Right cardiac atrium (tissue), 5 donors: ENCODE results near the gene TBRG4. TPM values are rescaled to one million over a fixed set of nuclear protein-coding genes. Genes with fewer than 3 reads are reported as not detected.
A peak's percentile ranks its signal among the peaks of the same experiment; 100 is the strongest.

Experiments
- ATAC-seq, 2 donors: fragments of 200-7000 bp; cut with Tn5 transposase; one replicate each; pipeline versions ENCODE4 v1.8.0 to v1.9.1; 2020; ENCODE audit warnings: moderate library complexity in 2 of 2, mild to moderate bottlenecking in 1 of 2
- DNase-seq, 3 donors: peaks; one replicate each; pipeline ENCODE4 v3.0.0-alpha.2; 2020
- H3K27ac ChIP-seq: one replicate; pipeline ENCODE4 v1.5.1; 2013; ENCODE audit warnings: mild to moderate bottlenecking, low read length, control low read depth, moderate library complexity
- H3K27me3 ChIP-seq: one replicate; pipeline ENCODE4 v1.6.1; 2013; ENCODE audit not compliant: control insufficient read depth, insufficient read depth
- H3K4me1 ChIP-seq: one replicate; pipeline ENCODE4 v1.6.1; 2013; ENCODE audit warnings: low read length; ENCODE audit not compliant: control insufficient read depth, insufficient read depth
- H3K4me3 ChIP-seq: one replicate; pipeline ENCODE4 v1.5.1; 2013; ENCODE audit warnings: low read length, control low read depth
- H3K9me3 ChIP-seq: one replicate; pipeline ENCODE4 v1.6.1; 2013; ENCODE audit warnings: low read length; ENCODE audit not compliant: control insufficient read depth
- WGBS: extraction: QIAGEN DNeasy Blood & Tissue Kit; methylation state at CpG from one replicate; pipeline ENCODE4 v1.1.7; 2013; 5-methylcytosine and 5-hydroxymethylcytosine counted together
- intact Hi-C, 4 donors: fragments of 100-400 bp; cut with DNase I; formaldehyde crosslinking; loops; one replicate each; pipeline versions ENCODE4 v1.11.0 to v1.14.0; 2022 to 2023
- polyA plus RNA-seq: library from polyadenylated mRNA; stranded (reverse); fragments of 200-250 nt; gene quantifications from one replicate; pipeline ENCODE4 v1.2.3, GENCODE V29; 2013
- total RNA-seq, 4 donors: library from RNA; stranded (reverse); fragmentation: NEBNext Ultra II Directional; extraction: Animal tissue kit (Norgen Biotek cat#: 25700); gene quantifications; one replicate each; pipeline ENCODE4 v1.2.1, GENCODE V29; 2021
- donor health status: healthy with polysubstance abuse.
- donor health status: DM: no; HTN: yes; CAD: no.
- donor health status: DM: no; HTN: no; CAD: no.
- donor health status: DM: no; HTN: yes; CAD: no; lungs with severe emphysema.
- donor health status: DM: yes; HTN: yes; CAD: no.

The TBRG4 gene
- total and polyA plus RNA-seq, 5 donors, result 46.2 to 68.1 (median 55.0) TPM

- DNase-seq, result no peak
- intact Hi-C loops, result no loop called here
- no peak for ATAC-seq
- H3K9me3 ChIP-seq, result no peaks in the 10 kb centered on the region
- no peak overlapping the region for H3K4me3 ChIP-seq
- 73% methylated on average over 12 of the region's 12 CpGs for WGBS
- no peaks in the 10 kb centered on the region for H3K27me3 ChIP-seq
- no peaks in the 10 kb centered on the region for H3K4me1 ChIP-seq
- H3K27ac ChIP-seq, result no peak overlapping the region
Measured at GRCh38 chr7:45065031-45065995, 46.2 kb downstream of the TBRG4 start.

GRCh38 chr7:45064047-45064725 lies 47.3 kb downstream of the TBRG4 start:
- no peaks in the 10 kb centered on the region for H3K27me3 ChIP-seq
- no peaks in the 10 kb centered on the region for H3K9me3 ChIP-seq
- intact Hi-C loops, result no loop called here
- ATAC-seq (no peak), DNase-seq (no peak)
- no peaks in the 10 kb centered on the region for H3K4me1 ChIP-seq
- no peak overlapping the region for H3K4me3 ChIP-seq
- 86% methylated on average over 16 of the region's 16 CpGs for WGBS
- no peak overlapping the region for H3K27ac ChIP-seq

GRCh38 chr7:45061806-45062425 lies 49.6 kb downstream of the TBRG4 start:
- WGBS, result 89% methylated on average over 1 of the region's 1 CpG
- no peak for DNase-seq
- intact Hi-C loops, result no loop called here
- Histone ChIP-seq H3K4me3 (no peak overlapping the region), H3K27ac (no peak overlapping the region), H3K4me1 (no peaks in the 10 kb centered on the region), H3K27me3 (no peaks in the 10 kb centered on the region), H3K9me3 (no peaks in the 10 kb centered on the region)
- no peak for ATAC-seq

GRCh38 chr7:45061352-45061751 lies 50.1 kb downstream of the TBRG4 start:
- 95% methylated on average over 2 of the region's 2 CpGs for WGBS
- Histone ChIP-seq H3K4me1 (no peaks in the 10 kb centered on the region), H3K27ac (no peak overlapping the region), H3K9me3 (no peaks in the 10 kb centered on the region), H3K27me3 (no peaks in the 10 kb centered on the region), H3K4me3 (no peak overlapping the region)
- ATAC-seq, result no peak
- DNase-seq, result no peak
- intact Hi-C loops, result no loop called here

- Histone ChIP-seq H3K4me3 (no peak overlapping the region), H3K4me1 (no peaks in the 10 kb centered on the region), H3K27ac (no peak overlapping the region), H3K27me3 (no peaks in the 10 kb centered on the region), H3K9me3 (no peaks in the 10 kb centered on the region)
- WGBS, result 93% methylated on average over 3 of the region's 3 CpGs
- ATAC-seq (no peak), DNase-seq (no peak)
- intact Hi-C loops, result no loop called here
Measured at GRCh38 chr7:45060295-45060694, 51.2 kb downstream of the TBRG4 start.

- WGBS, result 93% methylated on average over 5 of the region's 5 CpGs
- Histone ChIP-seq H3K27ac (no peak overlapping the region), H3K9me3 (no peaks in the 10 kb centered on the region), H3K27me3 (no peaks in the 10 kb centered on the region), H3K4me1 (no peaks in the 10 kb centered on the region), H3K4me3 (no peak overlapping the region)
- DNase-seq, result no peak
- ATAC-seq, result no peak
- intact Hi-C loops, result no loop called here
Measured at GRCh38 chr7:45057878-45058277, 53.6 kb downstream of the TBRG4 start.

- H3K4me1 ChIP-seq, result no peaks in the 10 kb centered on the region
- no peak for ATAC-seq
- no peak for DNase-seq
- no peak overlapping the region for H3K27ac ChIP-seq
- intact Hi-C loops, result no loop called here
- 97% methylated on average over 5 of the region's 5 CpGs for WGBS
- no peaks in the 10 kb centered on the region for H3K9me3 ChIP-seq
- no peak overlapping the region for H3K4me3 ChIP-seq
- no peaks in the 10 kb centered on the region for H3K27me3 ChIP-seq
Measured at GRCh38 chr7:45055594-45056219, 55.8 kb downstream of the TBRG4 start.

GRCh38 chr7:45055016-45055415 lies 56.5 kb downstream of the TBRG4 start:
- Histone ChIP-seq H3K9me3 (no peaks in the 10 kb centered on the region), H3K27me3 (no peaks in the 10 kb centered on the region), H3K4me1 (no peaks in the 10 kb centered on the region), H3K27ac (no peak overlapping the region), H3K4me3 (no peak overlapping the region)
- ATAC-seq, result no peak
- DNase-seq, result no peak
- 88% methylated on average over 5 of the region's 5 CpGs for WGBS
- intact Hi-C loops, result no loop called here

GRCh38 chr7:45054442-45054841 lies 57.1 kb downstream of the TBRG4 start:
- no peak overlapping the region for H3K4me3 ChIP-seq
- no peak overlapping the region for H3K27ac ChIP-seq
- no peaks in the 10 kb centered on the region for H3K9me3 ChIP-seq
- DNase-seq (no peak), ATAC-seq (peak; percentile 22 to 31)
- 95% methylated on average over 3 of the region's 3 CpGs for WGBS
- no peaks in the 10 kb centered on the region for H3K4me1 ChIP-seq
- intact Hi-C loops, result no loop called here
- H3K27me3 ChIP-seq, result no peaks in the 10 kb centered on the region

- 99% methylated on average over 5 of the region's 5 CpGs for WGBS
- no peak for ATAC-seq
- Histone ChIP-seq H3K4me1 (no peaks in the 10 kb centered on the region), H3K27ac (no peak overlapping the region), H3K4me3 (no peak overlapping the region), H3K27me3 (no peaks in the 10 kb centered on the region), H3K9me3 (no peaks in the 10 kb centered on the region)
- no peak for DNase-seq
- intact Hi-C loops, result no loop called here
Measured at GRCh38 chr7:45053941-45054340, 57.6 kb downstream of the TBRG4 start.

- ATAC-seq (no peak), DNase-seq (no peak)
- 64% methylated on average over 6 of the region's 6 CpGs for WGBS
- Histone ChIP-seq H3K27ac (no peak overlapping the region), H3K9me3 (no peaks in the 10 kb centered on the region), H3K27me3 (no peaks in the 10 kb centered on the region), H3K4me3 (no peak overlapping the region), H3K4me1 (no peaks in the 10 kb centered on the region)
- intact Hi-C loops, result no loop called here
Measured at GRCh38 chr7:45053401-45053800, 58.1 kb downstream of the TBRG4 start.
